NB4 (cell line): ENCODE data around the gene CFAP299.

ENCODE experiments used
- DNase-seq: peaks from one replicate; pipeline ENCODE4 v3.0.0; 2010; ENCODE audit warnings: low read depth
- H3K4me3 ChIP-seq: one replicate; pipeline ENCODE4 v1.5.1; 2011; ENCODE audit warnings: mild to moderate bottlenecking, low read depth, low read length, moderate library complexity
- MAX ChIP-seq: IDR thresholded peaks from 2 replicates; pipeline ENCODE4 v1.6.1; 2011; ENCODE audit warnings: low read depth, low read length
- MYC ChIP-seq: IDR thresholded peaks from 2 replicates; pipeline ENCODE4 v1.6.1; 2011; ENCODE audit warnings: low read depth, low read length
- POLR2A ChIP-seq: IDR thresholded peaks from 2 replicates; pipeline ENCODE4 v1.6.1; 2011; ENCODE audit warnings: mild to moderate bottlenecking; ENCODE audit not compliant: insufficient read length; ENCODE audit errors: extremely low read depth
- TF ChIP-seq, protein P1 (sequence below): IDR thresholded peaks from one replicate; pipeline ENCODE4 v1.5.1; 2012; ENCODE audit warnings: low read depth, low read length

The CFAP299 gene

DNA sequence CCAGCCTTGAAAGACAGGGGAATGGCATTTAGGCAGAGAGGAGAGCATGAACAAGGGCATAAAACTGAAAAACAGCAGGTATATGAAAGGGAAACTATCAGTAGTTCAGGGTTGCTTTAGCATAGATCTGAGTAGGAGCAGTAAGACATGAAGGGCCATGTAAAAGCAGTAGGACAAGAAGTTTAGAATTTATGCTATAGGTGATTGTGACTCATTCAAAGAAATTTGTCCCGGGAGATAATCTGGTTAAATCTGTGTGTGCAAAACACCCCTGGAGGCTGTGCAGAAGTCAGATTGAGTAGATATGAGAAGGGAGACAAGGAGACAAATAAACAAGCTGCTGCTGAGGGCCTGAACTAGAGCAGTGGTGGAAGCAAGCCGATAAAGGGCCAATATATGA lies 585.9 kb downstream of the CFAP299 start:
- TF ChIP-seq MAX (no peak), POLR2A (no peak), MYC (no peak)
- TF ChIP-seq, protein P1, sequence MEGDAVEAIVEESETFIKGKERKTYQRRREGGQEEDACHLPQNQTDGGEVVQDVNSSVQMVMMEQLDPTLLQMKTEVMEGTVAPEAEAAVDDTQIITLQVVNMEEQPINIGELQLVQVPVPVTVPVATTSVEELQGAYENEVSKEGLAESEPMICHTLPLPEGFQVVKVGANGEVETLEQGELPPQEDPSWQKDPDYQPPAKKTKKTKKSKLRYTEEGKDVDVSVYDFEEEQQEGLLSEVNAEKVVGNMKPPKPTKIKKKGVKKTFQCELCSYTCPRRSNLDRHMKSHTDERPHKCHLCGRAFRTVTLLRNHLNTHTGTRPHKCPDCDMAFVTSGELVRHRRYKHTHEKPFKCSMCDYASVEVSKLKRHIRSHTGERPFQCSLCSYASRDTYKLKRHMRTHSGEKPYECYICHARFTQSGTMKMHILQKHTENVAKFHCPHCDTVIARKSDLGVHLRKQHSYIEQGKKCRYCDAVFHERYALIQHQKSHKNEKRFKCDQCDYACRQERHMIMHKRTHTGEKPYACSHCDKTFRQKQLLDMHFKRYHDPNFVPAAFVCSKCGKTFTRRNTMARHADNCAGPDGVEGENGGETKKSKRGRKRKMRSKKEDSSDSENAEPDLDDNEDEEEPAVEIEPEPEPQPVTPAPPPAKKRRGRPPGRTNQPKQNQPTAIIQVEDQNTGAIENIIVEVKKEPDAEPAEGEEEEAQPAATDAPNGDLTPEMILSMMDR, result no peak
- H3K4me3 ChIP-seq, result no peak overlapping the region
- no peak for DNase-seq

- H3K4me3 ChIP-seq, result no peak overlapping the region
- no peak for DNase-seq
- no peak for TF ChIP-seq MAX
- TF ChIP-seq MYC, result no peak
- TF ChIP-seq POLR2A, result no peak
- TF ChIP-seq, protein P1, result no peak
These were observed 587.4 kb downstream of the CFAP299 start for GRCh38 chr4:80922941-80923340.

- TF ChIP-seq MAX (no peak), MYC (no peak), POLR2A (no peak)
- TF ChIP-seq, protein P1, result no peak
- H3K4me3 ChIP-seq, result no peak overlapping the region
- no peak for DNase-seq
These were observed 589.8 kb downstream of the CFAP299 start for GRCh38 chr4:80925293-80925692.

GRCh38 chr4:80926446-80926845 lies 590.9 kb downstream of the CFAP299 start:
- TF ChIP-seq, protein P1, result no peak
- no peak for TF ChIP-seq MAX
- no peak for TF ChIP-seq POLR2A
- no peak for TF ChIP-seq MYC
- H3K4me3 ChIP-seq, result no peak overlapping the region
- no peak for DNase-seq

DNA sequence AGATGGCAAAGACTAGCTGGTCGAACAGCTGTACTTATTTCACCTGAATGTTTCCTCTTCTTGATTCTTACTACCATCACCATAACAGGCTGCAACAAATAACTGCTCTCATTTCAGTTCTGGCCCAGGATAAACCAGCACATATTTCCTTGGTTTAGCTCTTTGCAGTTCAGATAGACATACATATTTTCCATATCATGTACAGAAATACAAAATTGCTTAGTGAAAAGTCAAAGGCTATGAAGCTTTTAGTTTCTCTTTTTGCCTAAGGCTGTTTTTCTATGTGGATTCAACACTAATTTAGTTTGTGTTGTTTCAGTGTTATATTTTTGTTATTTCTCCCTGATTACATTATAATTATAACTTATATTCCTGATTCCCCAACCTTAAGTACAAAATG lies 591.4 kb downstream of the CFAP299 start:
- DNase-seq, result no peak
- H3K4me3 ChIP-seq, result no peak overlapping the region
- no peak for TF ChIP-seq MYC
- TF ChIP-seq, protein P1, result no peak
- TF ChIP-seq MAX, result no peak
- no peak for TF ChIP-seq POLR2A

DNA sequence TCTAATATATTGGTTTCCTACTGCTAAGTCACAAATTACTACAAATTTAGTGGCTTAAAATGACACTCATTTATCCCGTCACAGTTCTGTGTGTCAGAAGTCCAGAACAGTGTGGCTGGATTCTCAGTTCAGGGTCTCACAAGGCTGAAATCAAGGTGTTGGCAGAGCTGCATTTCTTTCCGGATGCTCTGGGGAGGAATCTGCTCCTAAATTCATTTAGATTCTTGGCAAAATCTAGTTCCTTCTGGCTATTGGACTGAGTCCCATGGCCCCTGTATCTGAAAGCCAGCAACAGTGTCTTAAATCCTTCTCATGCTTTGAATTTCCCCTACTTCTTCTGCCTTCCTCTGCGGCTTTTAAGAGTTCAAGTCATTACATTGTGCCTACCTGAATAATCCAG lies 591.9 kb downstream of the CFAP299 start:
- DNase-seq, result no peak
- TF ChIP-seq, protein P1, result no peak
- H3K4me3 ChIP-seq, result no peak overlapping the region
